HG02852 (cell line): ENCODE results near the gene SMURF1.

Experiments used
- ATAC-seq: cut with Tn5 transposase; IDR thresholded peaks from one replicate; pipeline ENCODE4 v1.9.1; 2021; ENCODE audit warnings: mild to moderate bottlenecking, moderate library complexity; ENCODE audit not compliant: unreplicated experiment

The SMURF1 gene

GRCh38 chr7:98993024-98993897, 150.6 kb downstream of the SMURF1 start:
- ATAC-seq: no peak

GRCh38 chr7:98992076-98992475, 151.8 kb downstream of the SMURF1 start:
- ATAC-seq: no peak

- no peak for ATAC-seq
These were observed 152.8 kb downstream of the SMURF1 start for GRCh38 chr7:98991141-98991540.

- no peak for ATAC-seq
These were observed 153.6 kb downstream of the SMURF1 start for GRCh38 chr7:98990356-98990755.

GRCh38 chr7:98988641-98989040, 155.3 kb downstream of the SMURF1 start:
- ATAC-seq: no peak

GRCh38 chr7:98985945-98986344, 158.0 kb downstream of the SMURF1 start:
- ATAC-seq: no peak

GRCh38 chr7:98985406-98985805, 158.5 kb downstream of the SMURF1 start:
- no peak for ATAC-seq

GRCh38 chr7:98984126-98984525, 159.8 kb downstream of the SMURF1 start:
- ATAC-seq: no peak

- no peak for ATAC-seq
These were observed 161.2 kb downstream of the SMURF1 start for GRCh38 chr7:98982686-98983085.

GRCh38 chr7:98981701-98982100, 162.2 kb downstream of the SMURF1 start:
- ATAC-seq: no peak

- ATAC-seq: no peak
These were observed 165.2 kb downstream of the SMURF1 start for GRCh38 chr7:98978672-98979071.
